Epithelial cell of umbilical artery (primary cell): Measurements from ENCODE around the gene SH3GL1. TPM values are rescaled to one million over a fixed set of nuclear protein-coding genes. Genes with fewer than 3 reads are reported as not detected.

Experiments used
- total RNA-seq: library from RNA; depleted of rRNA; stranded (reverse); fragments of >200 nt; gene quantifications from 2 replicates; pipeline ENCODE4 v1.2.3, GENCODE V29; 2014

Gene SH3GL1
- total RNA-seq: 24.7 and 27.2 TPM in 2 replicates

GRCh38 chr19:4400135-4400936 lies at the start of gene SH3GL1:
SH3GL1 (minus strand) TSS chr19:4400547; CDS start chr19:4400368, 179 bp downstream.

GRCh38 chr19:4402171-4403004 lies 2.0 kb upstream of the SH3GL1 start, which contains the start of gene CHAF1A:
CHAF1A (plus strand) TSS chr19:4402640; CDS start chr19:4402763, 123 bp downstream.

GRCh38 chr19:4343370-4344307 lies 56.7 kb downstream of the SH3GL1 start, which contains the start of gene MPND:
MPND (plus strand) TSS chr19:4343562; CDS start chr19:4343594, 32 bp downstream.

GRCh38 chr19:4338441-4339355 lies 61.6 kb downstream of the SH3GL1 start, which contains the start of gene STAP2:
STAP2 (minus strand) TSS chr19:4338827; CDS start chr19:4338753, 74 bp downstream.

Other genes with a start within 250 kb of the SH3GL1 start
- gene CREB3L3, start 246.9 kb downstream of the SH3GL1 start, total RNA-seq: not detected in 2 replicates
- 12.7 and 13.7 TPM in 2 replicates for gene SIRT6, start 218.0 kb downstream of the SH3GL1 start, total RNA-seq
- gene ANKRD24, start 217.9 kb downstream of the SH3GL1 start, total RNA-seq: 0.30 and 0.32 TPM in 2 replicates
- gene EBI3, start 171.0 kb downstream of the SH3GL1 start, total RNA-seq: 0.32 and 0.46 TPM in 2 replicates
- gene YJU2, start 153.5 kb downstream of the SH3GL1 start, total RNA-seq: 21.4 and 26.0 TPM in 2 replicates
- not detected in 2 replicates for gene SHD, start 121.3 kb downstream of the SH3GL1 start, total RNA-seq
- not detected in 2 replicates for gene TMIGD2, start 98.2 kb downstream of the SH3GL1 start, total RNA-seq
- gene FSD1, start 95.9 kb downstream of the SH3GL1 start, total RNA-seq: 32.5 and 34.1 TPM in 2 replicates
- 10.1 and 12.8 TPM in 2 replicates for gene STAP2, start 61.7 kb downstream of the SH3GL1 start, total RNA-seq
- 5.6 and 8.8 TPM in 2 replicates for gene MPND, start 57.0 kb downstream of the SH3GL1 start, total RNA-seq
- 11.7 and 20.4 TPM in 2 replicates for gene CHAF1A, start 2.1 kb upstream of the SH3GL1 start, total RNA-seq
- 63.8 and 67.9 TPM in 2 replicates for gene UBXN6, start 57.2 kb upstream of the SH3GL1 start, total RNA-seq
- 53.9 and 75.8 TPM in 2 replicates for gene HDGFL2, start 71.8 kb upstream of the SH3GL1 start, total RNA-seq
- under 0.01 TPM in 1 of 2 replicates, not detected in the other for gene PLIN4, start 117.9 kb upstream of the SH3GL1 start, total RNA-seq
- gene PLIN5, start 134.7 kb upstream of the SH3GL1 start, total RNA-seq: 1.4 TPM in 1 of 2 replicates, not detected in the other
- gene LRG1, start 139.5 kb upstream of the SH3GL1 start, total RNA-seq: under 0.01 and 0.30 TPM in 2 replicates
- 70.5 and 71.8 TPM in 2 replicates for gene SEMA6B, start 159.1 kb upstream of the SH3GL1 start, total RNA-seq
- 17.2 and 26.9 TPM in 2 replicates for gene TNFAIP8L1, start 239.0 kb upstream of the SH3GL1 start, total RNA-seq